Stimulated activated CD8-positive, alpha-beta memory T cell treated with anti-CD3 and anti-CD28 coated beads, Interleukin-12 subunit alpha, Interleukin-12 subunit beta, amount 100 ng/mL, for 24 hours (primary cell): ENCODE measurements around the gene CDH19.
"Not testable (repeated sequence)": the region's sequence is repeated elsewhere in the genome, so short reads cannot be mapped to it uniquely, and the experiment has no call there.

Experiments
- DNase-seq: peaks from one replicate; pipeline ENCODE4 v3.0.0-alpha.2; 2020; ENCODE audit errors: extremely low read depth

Gene CDH19

DNA sequence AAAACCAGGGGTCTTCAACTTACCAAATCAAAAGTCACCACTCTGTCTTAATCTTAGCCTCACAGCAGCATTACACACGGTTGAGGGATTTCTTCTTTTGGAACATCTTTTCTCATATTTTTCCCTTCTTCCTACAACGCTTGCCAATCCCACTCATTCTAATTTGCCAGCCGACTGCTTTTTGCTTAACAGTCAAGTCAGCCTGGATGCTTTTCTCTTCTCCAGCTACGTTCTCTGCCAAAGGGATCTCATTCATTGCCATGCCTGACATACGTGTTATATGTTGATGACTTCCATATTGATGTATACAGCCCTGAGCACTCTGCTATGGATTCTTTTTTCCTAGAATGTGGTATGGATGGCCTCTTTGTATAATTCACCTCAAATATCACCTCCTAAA is 37.3 kb downstream of the CDH19 start:
- no peak for DNase-seq

DNA sequence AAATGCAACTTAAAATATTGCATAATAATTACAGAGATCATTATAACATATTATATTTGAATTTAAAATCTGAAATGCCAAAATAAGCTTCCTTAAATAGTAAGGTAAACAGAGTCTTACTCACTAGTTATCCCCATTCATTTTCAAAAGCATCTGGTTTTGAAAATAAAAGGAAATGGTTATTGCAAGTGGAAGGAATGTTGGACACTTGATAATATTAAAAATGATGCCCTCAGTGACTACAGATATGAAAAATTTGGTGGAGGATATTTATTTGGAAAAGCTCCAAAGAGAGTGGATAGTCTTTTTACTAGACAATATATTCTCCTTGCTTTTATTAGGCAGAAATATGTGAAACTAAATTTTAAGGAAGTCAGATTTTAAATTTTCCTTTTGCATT is 39.7 kb downstream of the CDH19 start:
- DNase-seq = no peak

DNA sequence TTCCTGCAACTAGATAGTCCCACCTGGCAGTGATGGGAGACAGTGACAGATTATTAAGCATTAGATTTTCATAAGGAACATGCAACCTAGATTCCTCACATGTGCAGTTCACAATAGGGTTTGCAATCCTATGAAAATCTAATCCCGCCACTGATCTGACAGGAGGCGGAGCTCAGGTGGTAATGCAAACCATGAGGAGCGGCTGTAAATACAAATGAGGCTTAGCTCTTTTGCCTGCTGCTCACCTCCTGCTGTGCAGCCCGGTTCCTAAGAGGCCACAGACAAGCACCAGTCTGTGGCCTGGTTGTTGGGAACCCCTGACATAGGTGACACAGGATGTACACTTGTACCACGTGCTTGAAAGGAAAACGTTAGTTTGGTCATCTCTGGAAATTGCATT is 41.6 kb downstream of the CDH19 start:
- no peak for DNase-seq

DNA sequence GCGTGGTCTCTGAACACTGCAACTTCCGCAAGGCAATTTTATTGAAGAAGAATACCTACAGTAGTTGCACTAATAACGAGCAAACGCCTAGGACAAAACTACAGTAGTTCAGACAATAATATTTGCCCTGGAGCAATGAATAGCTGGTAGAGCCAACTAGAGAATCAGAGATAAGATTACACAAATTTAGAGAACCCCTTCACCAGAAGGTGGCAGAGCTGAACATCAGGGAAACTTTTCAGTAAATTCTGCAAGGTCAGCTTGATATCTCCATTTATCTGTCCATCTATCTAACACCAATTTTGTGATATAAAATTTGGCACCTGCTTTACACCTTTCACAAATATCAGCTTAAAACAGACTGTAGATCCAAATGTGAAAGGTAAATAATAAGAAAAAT is 43.8 kb downstream of the CDH19 start:
- DNase-seq = no peak

DNA sequence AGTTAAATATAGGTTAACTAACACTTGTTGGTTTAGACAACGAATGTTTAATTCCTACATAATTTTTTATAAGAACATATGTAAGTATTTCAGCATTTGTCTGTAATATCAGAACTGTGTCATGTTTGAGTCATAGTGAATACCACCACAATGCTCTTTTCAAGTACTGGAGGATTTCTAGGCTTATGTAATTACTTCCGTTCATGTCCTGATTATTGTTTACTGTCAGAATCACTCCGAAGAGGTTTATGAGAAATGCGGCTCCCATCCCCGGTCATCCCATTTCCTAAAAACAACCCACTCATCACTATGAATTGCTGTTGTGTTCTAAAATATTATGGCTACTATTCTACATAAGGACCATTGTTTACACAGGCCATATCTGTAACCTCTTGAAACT is 45.1 kb downstream of the CDH19 start:
- DNase-seq = no peak

DNA sequence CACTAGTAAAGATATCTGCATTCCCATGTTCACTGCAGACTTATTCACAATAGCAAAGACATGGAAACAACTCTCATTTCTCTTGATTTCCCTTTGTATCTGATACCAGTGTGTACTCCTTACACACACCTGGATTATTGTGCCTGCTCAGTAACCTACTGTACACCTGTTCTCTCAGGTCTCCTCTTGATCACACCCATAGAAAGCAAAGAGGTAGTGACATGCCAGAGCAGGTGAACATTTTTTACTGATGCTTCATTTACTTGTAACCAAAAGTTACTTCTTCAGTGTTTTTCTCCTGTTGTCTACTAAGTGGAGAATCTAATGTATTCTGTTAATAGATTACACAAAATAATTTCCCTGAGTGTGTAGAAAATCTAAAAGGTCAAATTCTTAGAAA is 46.8 kb downstream of the CDH19 start:
- no peak for DNase-seq

DNA sequence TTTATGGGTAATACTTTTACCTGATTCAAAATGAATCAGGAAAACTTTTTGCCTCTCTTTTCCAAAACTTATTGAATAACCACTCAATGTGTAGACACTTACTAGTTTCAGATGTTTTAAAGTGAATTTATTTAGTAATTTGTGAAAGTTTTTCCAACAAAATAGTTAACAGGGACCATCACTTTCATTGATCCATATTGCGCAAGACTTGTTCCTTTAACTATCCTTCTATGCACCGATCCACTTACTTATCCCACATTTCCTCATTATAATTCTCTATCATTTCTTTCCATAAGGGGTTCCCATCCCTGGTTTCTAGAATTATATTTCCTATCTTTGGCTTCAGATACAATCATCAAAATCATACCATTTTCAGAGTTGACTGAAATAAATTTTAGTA is 48.3 kb downstream of the CDH19 start:
- DNase-seq = no peak

DNA sequence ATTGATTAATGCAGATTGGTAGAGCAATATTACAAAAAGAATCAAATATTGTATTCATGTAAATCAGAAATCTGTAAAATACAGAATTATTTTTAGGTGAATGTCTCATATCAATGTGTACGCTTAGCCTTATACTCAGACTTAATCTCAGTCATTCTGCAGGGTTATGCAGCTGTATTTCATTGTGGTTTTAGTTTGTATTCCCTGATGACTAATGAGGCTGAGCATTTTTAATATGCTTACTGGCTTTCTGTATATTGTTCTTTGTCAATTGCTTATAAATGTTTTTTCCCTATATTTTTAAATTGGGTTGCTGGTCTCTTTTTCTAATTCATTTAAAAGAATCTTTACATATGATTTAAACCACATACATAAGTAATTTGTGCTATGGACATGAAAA is 50.1 kb downstream of the CDH19 start:
- DNase-seq = no peak

DNA sequence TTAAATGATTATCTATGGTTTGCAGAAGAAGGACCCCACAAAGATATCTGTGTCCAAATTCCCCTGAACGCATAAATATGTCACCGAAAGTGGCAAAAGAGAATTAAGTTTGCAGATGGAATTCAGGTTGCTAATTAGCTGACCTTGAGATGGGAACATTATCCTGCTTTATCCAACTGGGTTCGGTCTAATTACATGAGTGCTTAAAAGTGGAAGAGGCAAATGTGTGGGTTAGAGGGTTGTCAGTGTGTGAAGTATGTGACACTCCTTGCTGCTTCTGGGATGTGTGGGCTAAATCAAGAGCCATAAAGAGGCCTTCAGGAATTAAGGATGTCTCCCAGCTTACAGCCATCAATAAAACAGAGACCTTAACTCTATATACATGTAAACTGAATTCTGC is 53.5 kb downstream of the CDH19 start:
- DNase-seq = no peak

DNA sequence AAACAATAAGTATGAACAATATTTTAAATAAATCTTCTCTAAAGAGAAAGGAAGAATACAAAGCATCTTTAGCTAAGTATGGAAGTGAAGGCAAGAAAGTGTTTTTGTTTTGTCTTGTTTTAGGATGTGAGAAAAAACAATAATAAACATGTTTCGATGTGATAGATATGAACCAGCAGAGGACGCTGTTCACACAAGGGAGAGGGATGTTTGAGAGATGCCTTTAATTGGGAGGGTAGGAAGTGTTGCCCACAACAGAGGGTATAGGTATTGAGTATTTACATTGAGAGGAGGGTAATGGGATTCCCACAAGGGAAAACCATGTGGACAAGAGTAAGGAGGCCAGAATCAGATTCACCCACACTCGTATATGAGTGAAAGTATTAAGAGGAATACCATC is 55.1 kb downstream of the CDH19 start:
- DNase-seq = no peak

DNA sequence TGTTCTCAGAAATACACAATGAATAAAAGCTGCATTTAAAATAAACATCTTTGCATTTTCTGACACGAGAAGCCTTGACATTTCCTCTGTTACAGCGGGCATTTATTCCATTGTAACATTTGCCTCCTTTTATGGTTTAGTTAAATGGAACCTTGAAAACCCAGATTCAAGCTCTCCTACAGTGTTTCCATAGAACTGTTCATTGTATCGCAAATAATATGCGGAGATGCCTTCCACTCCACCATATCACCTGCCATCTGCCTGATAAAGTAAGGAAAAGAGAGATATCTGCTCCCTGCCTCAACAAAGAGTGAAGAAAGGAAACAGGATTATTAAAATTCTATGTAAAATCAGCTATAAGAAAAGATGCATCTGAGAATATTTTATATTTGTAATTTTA is 69.8 kb downstream of the CDH19 start:
- DNase-seq = no peak

DNA sequence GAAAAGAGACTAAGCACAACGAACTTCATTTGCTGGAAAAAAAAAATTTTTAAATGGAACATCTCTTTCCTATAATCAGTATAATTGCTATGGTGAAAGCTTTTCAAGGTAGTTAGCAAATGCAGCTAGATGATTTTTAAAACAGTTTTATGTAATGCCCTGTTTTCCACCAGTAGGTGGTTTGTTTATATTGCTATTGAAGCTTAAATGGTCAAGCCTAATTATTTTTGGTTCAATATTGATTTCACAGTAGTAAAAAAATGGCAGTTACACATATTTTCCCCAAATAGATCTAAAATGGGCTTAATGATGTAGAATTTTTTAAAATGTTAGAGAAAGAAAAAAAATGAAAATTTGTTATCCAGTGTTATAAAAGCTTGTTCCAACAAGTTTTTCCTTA is 70.2 kb downstream of the CDH19 start:
- no peak for DNase-seq

DNA sequence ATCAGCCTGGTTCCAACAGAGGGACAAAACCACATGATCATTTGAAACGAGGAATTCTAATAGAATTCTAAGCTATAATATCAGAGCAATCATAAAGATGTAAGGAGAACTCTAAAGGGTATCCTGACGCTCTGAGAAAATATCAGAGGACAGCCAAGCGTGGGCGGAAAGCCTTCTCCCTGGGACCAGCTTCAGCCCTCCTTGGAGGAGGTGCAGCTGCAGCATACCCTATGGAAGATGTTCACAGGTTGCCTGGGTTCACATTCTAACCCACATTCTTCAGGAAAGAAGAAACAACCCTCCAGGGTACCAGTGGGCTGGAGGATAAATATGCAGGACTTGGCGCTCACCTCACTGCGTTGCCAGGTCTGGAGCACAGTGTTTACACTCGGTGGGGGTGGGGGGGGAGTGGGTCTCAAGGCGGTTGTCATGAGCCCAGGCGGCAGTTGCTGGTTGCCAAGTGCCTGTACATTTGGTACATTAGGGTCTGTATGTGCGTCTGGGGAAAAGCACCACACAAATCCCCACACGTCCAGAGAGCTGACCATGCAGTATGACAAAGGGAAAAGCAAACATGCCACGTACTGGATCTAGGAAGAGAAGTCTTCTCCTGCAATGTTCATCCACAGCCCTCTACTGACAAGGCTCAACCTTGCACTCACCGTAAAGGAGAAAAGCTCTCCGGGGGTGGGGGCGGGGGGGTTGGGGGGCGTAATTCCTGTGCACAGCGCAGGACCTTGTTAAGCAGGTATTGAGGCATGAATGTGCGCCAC is 80.5 kb downstream of the CDH19 start:
- no peak for DNase-seq

DNA sequence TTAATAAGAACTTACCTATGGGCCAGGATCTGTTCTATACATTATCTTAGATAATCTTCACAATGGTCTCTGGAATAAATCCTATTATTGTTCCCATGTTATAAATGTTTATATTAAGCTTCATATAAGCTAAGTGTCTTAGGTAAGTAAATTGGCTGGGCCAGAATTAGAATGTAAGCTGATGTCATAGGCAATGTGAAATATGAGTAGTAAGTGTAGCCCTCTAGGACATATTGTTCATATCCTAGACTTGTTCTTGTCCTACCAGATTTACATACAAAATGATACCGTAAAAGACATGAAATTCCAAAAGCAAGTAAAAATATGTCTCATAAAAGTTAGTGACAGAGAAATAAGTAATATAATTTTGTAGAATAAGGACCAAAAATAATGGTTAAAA is 89.9 kb downstream of the CDH19 start:
- DNase-seq = no peak

DNA sequence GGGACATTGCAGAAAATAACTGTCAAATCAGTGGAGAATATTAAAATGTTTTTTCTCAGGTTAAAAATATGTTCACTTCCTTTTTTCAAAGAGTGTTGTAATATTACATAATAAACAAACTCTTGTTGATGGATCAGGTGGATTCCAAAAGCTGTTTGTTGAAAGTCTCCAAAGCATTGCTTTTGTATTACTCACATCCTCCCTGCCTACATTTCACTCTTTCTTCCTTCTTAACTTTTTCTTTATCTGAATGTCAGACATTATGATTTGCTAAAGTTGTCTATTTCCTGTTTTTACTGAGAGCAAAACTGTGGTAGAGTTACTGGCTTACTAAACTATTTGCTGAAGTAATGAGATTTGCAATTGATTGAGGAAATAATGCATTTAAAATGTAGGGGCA is 92.1 kb downstream of the CDH19 start:
- no peak for DNase-seq

DNA sequence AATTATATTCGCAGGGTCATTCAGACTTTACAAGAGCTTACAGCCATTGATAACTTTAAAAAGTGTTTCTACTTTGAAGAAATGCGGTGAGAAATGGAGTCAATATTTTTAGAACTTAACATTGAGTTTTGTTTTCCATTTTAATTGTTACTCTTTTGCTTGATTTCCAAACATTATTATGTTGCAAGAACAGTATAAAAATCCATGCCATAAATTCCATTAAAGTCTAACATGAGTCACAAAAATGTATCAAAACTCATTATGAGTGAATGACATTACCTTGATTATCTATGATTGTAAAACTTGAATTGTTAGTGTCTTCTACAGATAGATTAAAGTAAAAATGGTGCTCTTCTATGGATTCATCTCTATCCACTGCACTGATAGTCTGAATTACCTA is 92.6 kb downstream of the CDH19 start:
- no peak for DNase-seq

DNA sequence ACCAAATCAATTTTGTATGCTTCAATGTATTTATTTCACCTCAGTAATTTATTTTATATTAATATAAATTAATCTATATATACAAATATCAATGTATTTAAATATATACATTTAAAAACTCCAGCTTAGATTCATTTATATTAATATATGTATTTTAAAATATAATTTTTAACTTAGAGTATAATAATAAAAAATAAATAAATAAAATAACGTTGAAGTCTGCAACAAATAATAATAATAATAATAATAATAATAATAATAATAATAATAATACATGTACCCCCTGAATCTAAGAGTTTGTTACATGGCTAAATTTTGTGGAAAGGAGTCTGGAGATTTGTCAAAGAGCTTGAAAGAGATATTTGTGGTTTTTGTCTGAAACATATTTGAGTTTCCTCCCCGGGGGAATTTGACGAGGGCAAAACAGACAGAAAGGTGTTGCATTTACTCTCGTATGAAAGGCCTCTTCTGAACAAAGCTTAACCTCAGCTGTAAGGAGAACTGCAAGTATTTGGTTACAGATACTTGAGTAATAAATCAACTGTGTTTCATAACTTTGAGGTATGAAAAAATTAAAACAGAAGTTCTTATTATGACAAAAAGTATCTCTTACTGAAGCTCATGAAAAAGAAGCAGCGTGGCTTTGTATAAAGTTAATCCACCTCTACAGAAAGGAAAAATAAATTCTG is 93.4 kb downstream of the CDH19 start:
- no peak for DNase-seq

DNA sequence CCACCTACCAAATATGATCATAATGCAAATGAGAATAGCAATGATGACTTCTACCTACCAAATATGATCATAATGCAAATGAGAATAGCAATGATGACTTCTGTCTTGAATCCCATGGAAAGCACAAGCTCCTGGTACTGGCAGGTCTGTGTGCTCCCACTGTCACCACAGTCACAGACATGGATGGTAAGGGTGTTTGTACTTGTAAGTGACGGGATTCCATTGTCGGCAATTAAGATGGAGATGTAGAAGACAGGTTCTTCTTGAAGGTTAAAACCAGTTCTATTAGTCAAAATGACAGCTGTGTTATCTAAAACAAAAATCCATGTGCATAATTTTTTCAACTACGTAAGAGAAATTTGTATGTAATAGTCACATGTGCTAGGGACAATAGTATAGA is 95.0 kb downstream of the CDH19 start:
- no peak for DNase-seq

DNA sequence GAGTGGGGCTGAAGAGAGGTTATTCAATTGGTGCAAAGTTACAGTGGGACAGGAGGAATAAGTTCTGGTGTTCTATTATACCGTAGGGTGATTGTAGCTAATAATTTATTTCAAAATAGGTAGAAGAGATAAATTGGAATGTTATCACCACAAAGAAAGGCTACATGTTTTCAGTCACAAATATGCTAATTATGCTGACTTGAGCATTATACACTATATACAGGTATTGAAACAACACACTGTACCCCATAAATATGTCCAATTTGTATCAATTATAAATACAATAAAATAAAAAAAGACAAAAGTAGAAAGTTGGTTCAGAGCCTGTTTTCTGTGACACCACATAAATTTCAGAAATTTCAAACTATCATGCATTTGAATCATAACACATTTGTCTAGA is 97.7 kb downstream of the CDH19 start:
- DNase-seq = no peak

DNA sequence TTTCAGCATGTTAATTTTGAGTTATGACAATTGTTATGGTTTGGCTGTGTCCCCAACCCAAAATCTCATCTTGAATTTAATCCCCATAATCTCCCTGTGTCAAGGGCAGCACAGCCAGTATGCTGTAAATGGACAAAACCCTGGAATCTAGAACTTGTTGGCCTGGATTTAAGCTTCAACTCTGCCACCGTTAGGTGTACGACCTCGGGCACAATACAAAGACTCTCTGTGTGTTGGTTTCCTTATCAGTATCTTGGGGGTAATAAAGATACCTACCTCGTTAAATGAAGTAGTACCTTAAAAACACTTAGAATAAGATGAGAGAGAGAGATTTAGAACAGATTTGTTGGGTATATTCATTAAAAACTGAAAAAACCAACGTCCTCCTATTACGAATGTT is 106.5 kb downstream of the CDH19 start:
- DNase-seq = no peak

DNA sequence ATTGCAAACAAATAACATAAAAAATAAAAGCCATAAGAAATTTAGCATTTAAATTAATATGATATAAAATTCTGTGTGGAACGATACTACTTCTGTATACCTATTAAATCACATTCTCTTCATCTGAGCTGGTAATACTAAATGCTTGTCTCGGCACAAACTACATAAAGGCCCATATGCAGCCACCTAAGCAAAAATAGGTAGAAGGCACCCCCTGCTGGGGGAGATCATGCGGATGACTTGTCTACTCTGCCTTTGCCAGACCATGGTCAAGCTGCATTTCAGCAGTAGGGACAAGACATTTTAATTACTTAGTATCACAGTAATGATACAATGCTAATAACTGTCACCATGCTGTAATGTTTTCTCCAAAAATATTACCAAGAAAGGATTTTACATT is 108.0 kb downstream of the CDH19 start:
- no peak for DNase-seq

DNA sequence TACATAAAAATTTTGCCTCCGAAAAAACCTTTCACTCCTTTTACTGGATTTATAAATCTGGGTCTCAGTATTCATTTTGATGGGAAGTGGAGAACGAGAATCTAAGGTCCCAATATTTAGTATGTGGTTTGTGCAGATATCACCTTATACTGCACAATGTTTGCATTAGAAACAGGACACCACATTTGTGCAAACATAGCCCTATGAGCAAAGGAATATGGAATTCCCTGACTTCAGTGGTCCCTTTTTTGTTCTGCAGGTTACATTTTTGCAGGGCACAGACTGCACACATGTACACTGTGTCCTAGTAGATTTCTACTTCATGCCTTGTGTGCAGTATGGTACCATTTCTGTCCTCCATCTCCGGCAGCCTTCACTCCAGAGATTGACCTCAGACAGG is 130.0 kb downstream of the CDH19 start:
- no peak for DNase-seq

DNA sequence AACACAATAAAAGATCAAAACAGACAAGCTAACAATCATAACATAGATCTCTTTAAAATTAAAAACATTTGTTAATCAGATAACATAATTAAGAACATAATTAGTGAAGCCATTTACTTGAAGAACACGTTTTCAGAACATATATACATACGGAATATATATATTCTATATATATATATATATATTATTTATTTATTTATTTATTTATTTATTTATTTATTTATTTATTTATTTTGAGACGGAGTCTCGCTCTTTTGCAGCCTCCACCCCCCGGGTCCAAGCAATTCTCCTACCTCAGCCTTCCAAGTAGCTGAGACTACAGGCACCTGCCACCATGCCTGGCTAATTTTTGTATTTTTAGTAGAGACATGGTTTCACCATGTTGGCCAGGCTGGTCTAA is 137.7 kb downstream of the CDH19 start:
- not testable (repeated sequence) for DNase-seq

DNA sequence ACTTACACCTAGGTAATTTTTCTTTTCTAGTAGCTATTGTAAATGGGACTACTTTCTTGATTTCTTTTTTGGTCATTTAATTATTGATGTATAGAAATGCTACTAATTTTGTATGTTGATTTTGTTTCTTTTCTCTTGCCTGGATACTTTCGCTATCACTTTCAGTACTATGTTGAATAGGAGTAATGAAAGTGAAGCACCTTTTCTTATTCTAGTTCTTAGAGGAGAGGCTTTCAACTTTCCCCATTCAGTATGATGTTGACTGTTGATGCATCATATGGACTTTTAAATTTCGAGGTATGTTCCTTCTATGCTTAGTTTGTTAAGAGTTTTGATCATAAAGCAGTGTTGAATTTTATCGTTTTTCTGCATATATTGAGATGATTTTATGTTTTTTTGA is 142.5 kb downstream of the CDH19 start:
- no peak for DNase-seq
